IMR-90 (cell line): ENCODE data around the gene CUL4A. TPM values are rescaled to one million over a fixed set of nuclear protein-coding genes. Genes with fewer than 3 reads are reported as not detected.

Experiments
- ATAC-seq: fragments of 200-7000 bp; cut with Tn5 transposase; 2 replicates; pipeline ENCODE4 v1.9.1; 2020; ENCODE audit warnings: low read depth, mild to moderate bottlenecking, moderate library complexity
- BruUV-seq: library from RNA; stranded (reverse); fragments of 400-500 nt; replicated peaks from 2 replicates; lab custom pipeline; 2021; lab: Mats Ljungman, UMichigan
- CTCF ChIA-PET: fragments of 300-600 bp; formaldehyde crosslinking; extraction: SDS; loops from one replicate; lab custom pipeline; 2021; ENCODE audit warnings: antibody characterized with exemption; lab: Yijun Ruan, JAX
- POLR2A ChIA-PET: fragments of 300-600 bp; sonication (Branson Sonifier 250); formaldehyde crosslinking; loops from one replicate; lab custom pipeline; 2022; ENCODE audit warnings: antibody characterized with exemption; ENCODE audit not compliant: unreplicated experiment; lab: Charles Lee
- DNase-seq: peaks from one replicate; pipeline ENCODE4 v3.0.0; 2013
- H2AFZ ChIP-seq: replicated peaks from 2 replicates; pipeline ENCODE3; 2013; ENCODE audit warnings: low read length, mild to moderate bottlenecking; ENCODE audit not compliant: poor library complexity
- H2AK5ac ChIP-seq: 2 replicates; pipeline ENCODE4 v1.6.1; 2013; ENCODE audit warnings: low read depth, low read length, inconsistent platforms
- H2AK9ac ChIP-seq: replicated peaks from 2 replicates; pipeline ENCODE3; 2013; ENCODE audit warnings: mild to moderate bottlenecking, low read depth, low read length, moderate library complexity; ENCODE audit not compliant: poor library complexity
- H2BK120ac ChIP-seq: 2 replicates; pipeline ENCODE4 v1.6.1; 2013; ENCODE audit warnings: low read depth, low read length, inconsistent platforms
- H2BK15ac ChIP-seq: 3 replicates; pipeline ENCODE4 v1.6.1; 2013; ENCODE audit warnings: low read depth, low read length, inconsistent platforms
- H2BK20ac ChIP-seq: 2 replicates; pipeline ENCODE4 v1.6.1; 2013; ENCODE audit warnings: low read depth, mild to moderate bottlenecking, inconsistent platforms, low read length, moderate library complexity
- H2BK5ac ChIP-seq: 2 replicates; pipeline ENCODE4 v1.6.1; 2013; ENCODE audit warnings: mild to moderate bottlenecking, low read depth, low read length, inconsistent platforms; ENCODE audit not compliant: poor library complexity, severe bottlenecking
- H3K14ac ChIP-seq: replicated peaks from 2 replicates; pipeline ENCODE4 v1.6.1; 2013; ENCODE audit warnings: low read depth, low read length, inconsistent platforms
- H3K18ac ChIP-seq: 2 replicates; pipeline ENCODE4 v1.6.1; 2013; ENCODE audit warnings: low read depth, low read length, control low read depth
- H3K23ac ChIP-seq: 2 replicates; pipeline ENCODE4 v1.6.1; 2013; ENCODE audit warnings: low read depth, low read length, inconsistent platforms
- H3K27ac ChIP-seq: 2 replicates; pipeline ENCODE4 v1.5.1; 2013; ENCODE audit warnings: mild to moderate bottlenecking, control low read depth, low read length; ENCODE audit not compliant: insufficient read depth
- H3K27me3 ChIP-seq: 2 replicates; pipeline ENCODE4 v1.6.1; 2013; ENCODE audit warnings: low read length; ENCODE audit not compliant: control insufficient read depth, insufficient read depth
- H3K36me3 ChIP-seq: 2 replicates; pipeline ENCODE4 v1.6.1; 2013; ENCODE audit warnings: low read length, mixed read lengths; ENCODE audit not compliant: control insufficient read depth, insufficient read depth
- H3K4ac ChIP-seq: 2 replicates; pipeline ENCODE4 v1.6.1; 2013; ENCODE audit warnings: low read depth, low read length, inconsistent platforms
- H3K4me1 ChIP-seq: 2 replicates; pipeline ENCODE4 v1.6.1; 2013; ENCODE audit warnings: low read length, mixed read lengths; ENCODE audit not compliant: control insufficient read depth, insufficient read depth
- H3K4me2 ChIP-seq: 2 replicates; pipeline ENCODE4 v1.6.1; 2013; ENCODE audit warnings: low read depth, mild to moderate bottlenecking, control low read depth, low read length, moderate library complexity
- H3K4me3 ChIP-seq: 2 replicates; pipeline ENCODE4 v1.5.1; 2013; ENCODE audit warnings: low read depth, mild to moderate bottlenecking, control low read depth, low read length, moderate library complexity; ENCODE audit not compliant: insufficient read depth
- H3K56ac ChIP-seq: 2 replicates; pipeline ENCODE4 v1.6.1; 2013; ENCODE audit warnings: low read length, inconsistent platforms; ENCODE audit not compliant: insufficient read depth; ENCODE audit errors: extremely low read depth
- H3K79me1 ChIP-seq, 2 experiments: 2 replicates each; pipeline ENCODE4 v1.6.1; 2013; ENCODE audit warnings: low read length in 2 of 2, inconsistent platforms in 1 of 2, low read depth in 1 of 2
- H3K9ac ChIP-seq: 2 replicates; pipeline ENCODE4 v1.6.1; 2013; ENCODE audit warnings: low read depth, low read length, control low read depth
- H3K9me1 ChIP-seq: 2 replicates; pipeline ENCODE4 v1.6.1; 2013; ENCODE audit warnings: low read length, inconsistent platforms; ENCODE audit not compliant: insufficient read depth
- H3K9me3 ChIP-seq: 2 replicates; pipeline ENCODE4 v1.6.1; 2013; ENCODE audit warnings: low read length; ENCODE audit not compliant: control insufficient read depth, insufficient read depth
- H4K20me1 ChIP-seq: 2 replicates; pipeline ENCODE4 v1.6.1; 2013; ENCODE audit warnings: low read length, inconsistent platforms; ENCODE audit not compliant: insufficient read depth
- H4K5ac ChIP-seq: 2 replicates; pipeline ENCODE4 v1.6.1; 2013; ENCODE audit warnings: mild to moderate bottlenecking, low read depth, low read length, control low read depth
- H4K8ac ChIP-seq, 2 experiments: 2 replicates each; pipeline ENCODE4 v1.6.1; 2013; ENCODE audit warnings: low read depth in 2 of 2, low read length in 2 of 2, control low read depth in 1 of 2, inconsistent platforms in 1 of 2
- H4K91ac ChIP-seq: 2 replicates; pipeline ENCODE4 v1.6.1; 2013; ENCODE audit warnings: low read depth, low read length, inconsistent platforms; ENCODE audit not compliant: insufficient read depth
- BHLHE40 ChIP-seq: fragments of 150-350 bp; IDR thresholded peaks from 2 replicates; pipeline ENCODE4 v1.6.1; 2016; ENCODE audit warnings: mild to moderate bottlenecking, low read depth, low read length
- CEBPB ChIP-seq: IDR thresholded peaks from 2 replicates; pipeline ENCODE4 v1.6.1; 2012; ENCODE audit warnings: low read depth, low read length, improper control_type of control experiment
- CHD1 ChIP-seq: IDR thresholded peaks from 2 replicates; pipeline ENCODE4 v1.6.1; 2012; ENCODE audit warnings: low read depth, low read length, improper control_type of control experiment
- ELK1 ChIP-seq: fragments of 150-350 bp; IDR thresholded peaks from 2 replicates; pipeline ENCODE4 v1.6.1; 2016; ENCODE audit warnings: low read depth, mild to moderate bottlenecking, low read length, moderate library complexity, borderline replicate concordance
- MAFK ChIP-seq: IDR thresholded peaks from 2 replicates; pipeline ENCODE4 v1.6.1; 2012; ENCODE audit warnings: low read depth, low read length, improper control_type of control experiment
- MAZ ChIP-seq: IDR thresholded peaks from 2 replicates; pipeline ENCODE4 v1.6.1; 2012; ENCODE audit warnings: low read depth, mild to moderate bottlenecking, low read length, improper control_type of control experiment, moderate library complexity, borderline replicate concordance
- NFE2L2 ChIP-seq: fragments of 150-350 bp; IDR thresholded peaks from 2 replicates; pipeline ENCODE4 v1.6.1; 2016; ENCODE audit warnings: low read depth, mild to moderate bottlenecking, low read length
- RAD21 ChIP-seq: IDR thresholded peaks from 2 replicates; pipeline ENCODE4 v1.6.1; 2012; ENCODE audit warnings: low read length, improper control_type of control experiment
- RCOR1 ChIP-seq: IDR thresholded peaks from 2 replicates; pipeline ENCODE4 v1.6.1; 2012; ENCODE audit warnings: mild to moderate bottlenecking, low read length, improper control_type of control experiment; ENCODE audit not compliant: insufficient replicate concordance
- RFX5 ChIP-seq: IDR thresholded peaks from 2 replicates; pipeline ENCODE4 v1.8.0; 2012; ENCODE audit warnings: low read depth, mild to moderate bottlenecking, low read length, moderate library complexity
- SMC3 ChIP-seq: fragments of 150-350 bp; IDR thresholded peaks from 2 replicates; pipeline ENCODE4 v1.6.1; 2016; ENCODE audit warnings: low read depth, mild to moderate bottlenecking, antibody characterized with exemption, low read length, moderate library complexity
- WGBS, 2 experiments: methylation state at CpG; one replicate each; pipeline versions ENCODE4 v1.1.5 to v1.1.7; 2013; ENCODE audit warnings: missing lambda C conversion rate in 2 of 2; ENCODE audit not compliant: insufficient read length in 1 of 2; ENCODE audit errors: extremely low coverage in 2 of 2; 5-methylcytosine and 5-hydroxymethylcytosine counted together
- dilution Hi-C: fragments of 300-500 bp; cut with HindIII; formaldehyde crosslinking; loops from one replicate; pipeline ENCODE4 v1.14.3; 2018; ENCODE audit warnings: low sequenced_read_pairs; ENCODE audit not compliant: unreplicated experiment
- in situ Hi-C: fragments of 300-500 bp; cut with MboI; formaldehyde crosslinking; loops from 3 replicates; pipeline ENCODE4 v1.14.3; 2019; ENCODE audit warnings: low sequenced_read_pairs, inconsistent platforms, mixed read lengths
- intact Hi-C: fragments of 100-400 bp; cut with micrococcal nuclease; formaldehyde crosslinking; loops from 2 replicates; pipeline ENCODE4 v1.10.0; 2022
- polyA plus RNA-seq, 3 experiments: library from polyadenylated mRNA; depleted of rRNA; stranded (reverse); fragments of >200 nt; gene quantifications; 2 replicates each; pipeline ENCODE4 v1.2.3, GENCODE V29; 2012; ENCODE audit warnings: low replicate concordance in 1 of 3
- total RNA-seq: library from RNA; depleted of rRNA; stranded (reverse); fragments of >200 nt; gene quantifications from 2 replicates; pipeline ENCODE4 v1.2.3, GENCODE V29; 2012
- TF ChIP-seq, protein P1 (sequence below): fragments of 150-350 bp; IDR thresholded peaks from 2 replicates; pipeline ENCODE4 v1.6.1; 2017; ENCODE audit warnings: mild to moderate bottlenecking, antibody characterized with exemption, low read length, low read depth

Gene CUL4A
- total and polyA plus RNA-seq, 2 of the 4 experiments (the other 2 are of a cell fraction), result 86.0 to 146 TPM

DNA sequence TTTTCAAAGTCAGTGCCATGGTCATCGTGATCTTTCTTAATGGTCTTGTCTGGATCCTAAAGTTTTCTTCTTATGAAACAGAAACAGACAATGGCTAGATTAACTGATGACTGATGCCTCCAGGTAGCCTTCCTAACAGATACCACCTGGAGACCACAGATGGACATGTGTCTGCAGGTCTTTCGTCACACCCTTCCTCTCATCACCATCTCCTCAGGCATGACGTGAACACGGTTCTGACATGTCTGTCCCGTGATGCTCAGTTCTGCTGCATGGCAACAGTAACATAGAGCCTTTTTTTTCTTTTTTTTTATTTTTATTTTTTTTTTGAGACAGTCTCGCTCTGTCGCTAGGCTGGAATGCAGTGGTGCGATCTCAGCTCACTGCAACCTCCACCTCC lies 74.5 kb downstream of the CUL4A start:
- no peak overlapping the region for H3K4ac ChIP-seq
- no peak overlapping the region for H3K4me2 ChIP-seq
- H2BK120ac ChIP-seq, result no peak overlapping the region
- no peak overlapping the region for H4K91ac ChIP-seq
- ChIA-PET CTCF (no interaction called here), POLR2A (no interaction called here)
- no peak overlapping the region for H3K18ac ChIP-seq
- no peak overlapping the region for H3K14ac ChIP-seq
- in situ Hi-C loops (no loop called here), dilution Hi-C loops (no loop called here), intact Hi-C loops (no loop called here)
- no peak overlapping the region for H2AFZ ChIP-seq
- no peak overlapping the region for H2AK9ac ChIP-seq
- no peak for DNase-seq
- no peak overlapping the region for H3K27ac ChIP-seq
- no peak overlapping the region for H2BK5ac ChIP-seq
- H2BK15ac ChIP-seq, result no peak overlapping the region
- H2AK5ac ChIP-seq, result no peak overlapping the region
- H3K9ac ChIP-seq, result no peak overlapping the region
- peaks cover 11% of the 10 kb centered on the region for H3K27me3 ChIP-seq
- H4K8ac ChIP-seq, result no peak overlapping the region
- H3K9me3 ChIP-seq, result no peaks in the 10 kb centered on the region
- ATAC-seq, result no peak
- H4K5ac ChIP-seq, result no peak overlapping the region
- no peaks in the 10 kb centered on the region for H3K79me1 ChIP-seq
- H3K36me3 ChIP-seq, result no peaks in the 10 kb centered on the region
- no peak overlapping the region for H3K56ac ChIP-seq
- no peak overlapping the region for H3K4me3 ChIP-seq
- no TSS peak for BruUV-seq
- H2BK20ac ChIP-seq, result no peak overlapping the region
- WGBS, 2 experiments, result no CpG with 5 or more reads among the region's 8 CpGs
- no peaks in the 10 kb centered on the region for H3K4me1 ChIP-seq
- TF ChIP-seq CEBPB, result no peak
- TF ChIP-seq, protein P1, sequence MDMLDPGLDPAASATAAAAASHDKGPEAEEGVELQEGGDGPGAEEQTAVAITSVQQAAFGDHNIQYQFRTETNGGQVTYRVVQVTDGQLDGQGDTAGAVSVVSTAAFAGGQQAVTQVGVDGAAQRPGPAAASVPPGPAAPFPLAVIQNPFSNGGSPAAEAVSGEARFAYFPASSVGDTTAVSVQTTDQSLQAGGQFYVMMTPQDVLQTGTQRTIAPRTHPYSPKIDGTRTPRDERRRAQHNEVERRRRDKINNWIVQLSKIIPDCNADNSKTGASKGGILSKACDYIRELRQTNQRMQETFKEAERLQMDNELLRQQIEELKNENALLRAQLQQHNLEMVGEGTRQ, result no peak
- TF ChIP-seq RCOR1, result no peak
- TF ChIP-seq RAD21, result no peak
- no peak for TF ChIP-seq RFX5
- TF ChIP-seq MAZ, result no peak
- no peak for TF ChIP-seq BHLHE40
- no peak for TF ChIP-seq MAFK
- TF ChIP-seq CHD1, result no peak
- TF ChIP-seq ELK1, result no peak
- TF ChIP-seq SMC3, result no peak
- no peak for TF ChIP-seq NFE2L2
- no peak overlapping the region for H3K23ac ChIP-seq
- H3K9me1 ChIP-seq, result 0 out of 2 replicates have a peak, but pooled peaks cover 3% of the 10 kb centered on the region
- H4K20me1 ChIP-seq, result no peaks in the 10 kb centered on the region
